Left lung (tissue), 10 donors: ENCODE measurements around the gene MAEL. TPM values are rescaled to one million over a fixed set of nuclear protein-coding genes. Genes with fewer than 3 reads are reported as not detected.

Source experiments
- ATAC-seq: fragments of 200-7000 bp; cut with Tn5 transposase; one replicate; pipeline ENCODE4 v1.9.1; 2020; ENCODE audit warnings: moderate library complexity
- DNase-seq, 4 donors: peaks; one replicate each; pipeline ENCODE4 v3.0.0-alpha.2; 2013 to 2020
- H3K27ac ChIP-seq, 2 donors: fragments of 200-600 bp; sonication (generic) in 1 of 2; one replicate each; pipeline versions ENCODE4 v1.5.0 to v1.8.0; 2020 to 2021
- H3K27me3 ChIP-seq, 2 donors: fragments of 200-600 bp; sonication (generic) in 1 of 2; one replicate each; pipeline versions ENCODE4 v1.5.0 to v1.8.0; 2020 to 2021
- H3K36me3 ChIP-seq, 2 donors: fragments of 200-600 bp; sonication (generic) in 1 of 2; one replicate each; pipeline versions ENCODE4 v1.5.0 to v1.8.0; 2020 to 2021
- H3K4me1 ChIP-seq, 2 donors: fragments of 200-600 bp; one replicate each; pipeline ENCODE4 v1.8.0; 2021
- H3K4me3 ChIP-seq, 2 donors: fragments of 200-600 bp; sonication (generic) in 1 of 2; one replicate each; pipeline versions ENCODE4 v1.5.0 to v1.8.0; 2020 to 2021; ENCODE audit warnings: mild to moderate bottlenecking in 1 of 2
- H3K9me3 ChIP-seq, 2 donors: fragments of 200-600 bp; sonication (generic) in 1 of 2; one replicate each; pipeline versions ENCODE4 v1.5.0 to v1.8.0; 2020 to 2021
- CTCF ChIP-seq, 2 donors: fragments of 200-600 bp; sonication (generic) in 1 of 2; IDR thresholded peaks; one replicate each; pipeline versions ENCODE4 v1.5.0 to v1.8.0; 2021; ENCODE audit warnings: antibody characterized with exemption in 2 of 2
- intact Hi-C, 2 donors: fragments of 100-400 bp; cut with DNase I; formaldehyde crosslinking; loops; one replicate each; pipeline versions ENCODE4 v1.11.2 to v1.14.2; 2022
- polyA plus RNA-seq, 6 donors: library from polyadenylated mRNA; unstranded; fragments of 120-200 nt; gene quantifications; one replicate each; pipeline ENCODE4 v1.2.1, GENCODE V29; 2013; ENCODE audit not compliant: insufficient read length in 6 of 6
- total RNA-seq, 2 donors: library from RNA; stranded (reverse); fragmentation: NEBNext Ultra II Directional; extraction: Animal tissue kit (Norgen Biotek cat#: 25700); gene quantifications; one replicate each; pipeline ENCODE4 v1.2.1, GENCODE V29; 2021
- donor health status: DM: no; HTN: yes; CAD: no.
- donor health status: DM: no; HTN: no; CAD: no.

Gene MAEL
- total and polyA plus RNA-seq, 8 donors, result 0.11 to 0.47 (median 0.25) TPM; not detected in 3

DNA sequence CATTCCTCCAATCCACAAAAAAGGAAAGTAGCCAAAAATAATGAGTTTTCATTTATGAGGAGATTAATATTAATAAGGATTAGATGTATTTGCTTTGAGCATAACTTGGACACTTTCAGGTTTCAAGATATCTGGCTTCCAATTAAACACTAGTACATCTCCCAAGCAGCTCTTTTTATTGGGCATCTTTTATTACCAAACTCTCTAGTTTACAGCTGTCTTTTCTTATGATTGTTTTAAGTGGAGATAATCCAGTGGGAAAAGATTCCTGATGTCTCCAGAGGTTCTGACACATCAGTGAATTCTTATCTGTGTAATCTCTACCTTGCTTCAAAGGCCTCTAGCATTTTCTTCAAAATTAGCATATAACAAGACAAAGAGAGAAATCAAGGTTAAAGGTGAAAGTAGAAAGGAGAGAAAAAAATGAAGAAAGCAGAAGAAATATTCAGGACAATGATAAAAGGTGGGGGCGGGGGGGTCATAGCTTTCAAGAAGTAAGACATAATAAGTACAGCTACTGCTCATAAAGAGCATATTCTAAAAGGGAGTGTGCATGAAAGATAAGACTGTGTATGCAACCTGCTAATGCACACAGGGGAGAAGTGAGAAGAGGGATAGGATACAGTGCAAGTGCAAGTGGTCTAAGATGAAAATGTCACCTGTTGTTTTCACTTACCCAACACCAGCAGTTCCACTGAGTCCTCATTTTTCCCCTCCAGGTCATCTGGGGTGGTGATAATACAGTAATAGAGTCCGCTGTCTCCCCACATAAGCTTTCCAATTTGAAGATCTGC is 32.8 kb upstream of the MAEL start:
- no peak for TF ChIP-seq CTCF (IDR thresholded peaks at IDR 0.05)
- ATAC-seq (no peak), DNase-seq (no peak)
- H3K27me3 ChIP-seq, result no peaks in the 10 kb centered on the region
- peaks cover 0 to 3% of the 10 kb centered on the region in 2 donors for H3K4me1 ChIP-seq
- H3K9me3 ChIP-seq, result no peaks in the 10 kb centered on the region
- H3K36me3 ChIP-seq, result no peaks in the 10 kb centered on the region
- H3K27ac ChIP-seq, result no peak overlapping the region
- no peak overlapping the region for H3K4me3 ChIP-seq
- intact Hi-C loops, result no loop called here

DNA sequence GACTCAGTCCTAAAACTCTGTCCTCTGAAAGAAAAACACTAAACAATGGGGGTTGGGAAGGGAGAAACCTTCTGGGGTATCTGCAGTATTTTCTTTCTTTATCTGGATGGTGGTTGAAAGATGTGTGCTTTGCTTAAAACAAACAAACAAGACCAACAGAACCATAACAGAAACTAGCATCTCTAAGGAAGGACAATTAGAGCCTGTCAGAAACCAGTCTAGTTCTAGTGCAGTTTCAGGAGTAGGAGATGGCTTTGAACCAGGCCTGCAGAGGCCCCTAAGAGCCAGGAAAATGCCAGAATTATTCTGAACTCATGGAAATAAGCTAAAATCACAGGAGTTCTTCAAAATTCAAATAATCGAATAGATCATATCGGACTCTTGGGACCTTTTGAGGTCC is 32.2 kb upstream of the MAEL start:
- ATAC-seq, result no peak

GRCh38 chr1:166960858-166961474 is 28.1 kb upstream of the MAEL start:
- Histone ChIP-seq H3K27ac (no peak overlapping the region), H3K4me3 (no peak overlapping the region), H3K4me1 (no peaks in the 10 kb centered on the region), H3K36me3 (no peaks in the 10 kb centered on the region), H3K27me3 (no peaks in the 10 kb centered on the region), H3K9me3 (no peaks in the 10 kb centered on the region)
- ATAC-seq (no peak), DNase-seq (no peak)
- intact Hi-C loops, result no loop called here
- TF ChIP-seq CTCF (IDR thresholded peaks at IDR 0.05), result no peak

More for the DNA sequence above, 32.2 kb upstream of the MAEL start:
- Histone ChIP-seq H3K4me1 (peaks cover 0 to 2% of the 10 kb centered on the region in 2 donors), H3K36me3 (no peaks in the 10 kb centered on the region), H3K9me3 (no peaks in the 10 kb centered on the region), H3K27ac (no peak overlapping the region), H3K4me3 (no peak overlapping the region), H3K27me3 (no peaks in the 10 kb centered on the region)
- TF ChIP-seq CTCF (IDR thresholded peaks at IDR 0.05), result no peak
- no peak for DNase-seq
- intact Hi-C loops, result no loop called here

- TF ChIP-seq CTCF (IDR thresholded peaks at IDR 0.05), result no peak
- H3K36me3 ChIP-seq, result no peaks in the 10 kb centered on the region
- no peak overlapping the region for H3K4me3 ChIP-seq
- H3K9me3 ChIP-seq, result no peaks in the 10 kb centered on the region
- no peaks in the 10 kb centered on the region for H3K4me1 ChIP-seq
- no peak for ATAC-seq
- intact Hi-C loops, result no loop called here
- no peak for DNase-seq
- H3K27ac ChIP-seq, result no peak overlapping the region
- H3K27me3 ChIP-seq, result peaks cover 16 to 50% of the 10 kb centered on the region in 2 donors
Observed at GRCh38 chr1:166969074-166969677, 19.9 kb upstream of the MAEL start.

DNA sequence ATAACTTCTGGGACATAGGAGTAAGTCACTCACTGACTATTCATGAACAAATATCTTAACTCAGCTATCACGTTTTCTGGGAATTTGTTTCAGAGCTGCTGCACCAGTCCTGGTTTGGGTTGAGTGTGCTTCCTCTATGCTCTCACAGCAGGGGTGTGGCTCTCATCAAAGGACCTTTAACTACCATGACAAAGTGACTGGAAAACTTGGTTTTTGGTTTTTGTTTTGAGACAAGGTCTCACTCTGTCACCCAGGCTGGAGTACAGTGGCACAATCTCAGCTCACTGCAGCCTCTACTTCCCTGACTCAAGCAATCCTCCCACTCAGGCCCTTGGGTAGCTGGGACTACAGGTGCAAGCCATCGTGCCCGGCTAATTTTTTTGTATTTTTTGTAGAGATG is 17.8 kb upstream of the MAEL start:
- DNase-seq, result no peak
- no peak overlapping the region for H3K27ac ChIP-seq
- TF ChIP-seq CTCF (IDR thresholded peaks at IDR 0.05), result no peak
- no peak overlapping the region for H3K4me3 ChIP-seq
- peaks cover 0 to 8% of the 10 kb centered on the region in 2 donors for H3K4me1 ChIP-seq
- H3K9me3 ChIP-seq, result no peaks in the 10 kb centered on the region
- no peak for ATAC-seq
- peaks cover 22 to 67% of the 10 kb centered on the region in 2 donors for H3K27me3 ChIP-seq
- intact Hi-C loops, result no loop called here
- no peaks in the 10 kb centered on the region for H3K36me3 ChIP-seq
